MM.1S (cell line): ENCODE data around the gene DEPDC1.
"Not testable (repeated sequence)": the region's sequence is repeated elsewhere in the genome, so short reads cannot be mapped to it uniquely, and the experiment has no call there.

Experiments
- EZH2 ChIP-seq: fragments of 300-600 bp; sonication (generic); optimal IDR thresholded peaks from 2 replicates; pipeline ENCODE3; 2017; ENCODE audit warnings: low read depth, mild to moderate bottlenecking, antibody characterized with exemption, low read length, mixed read lengths
- EZH2phosphoT487 ChIP-seq: fragments of 300-600 bp; sonication (generic); IDR thresholded peaks from 2 replicates; pipeline ENCODE4 v1.6.1; 2018; ENCODE audit warnings: antibody characterized with exemption, low read length
- TF ChIP-seq, protein P1 (sequence below): fragments of 300-600 bp; sonication (generic); IDR thresholded peaks from 2 replicates; pipeline ENCODE4 v1.5.1; 2016; ENCODE audit warnings: antibody characterized with exemption, low read length, mixed read lengths

GRCh38 chr1:68476626-68477025 lies 20.3 kb downstream of the DEPDC1 start:
- not testable (repeated sequence) for TF ChIP-seq EZH2, EZH2phosphoT487
- TF ChIP-seq, protein P1, sequence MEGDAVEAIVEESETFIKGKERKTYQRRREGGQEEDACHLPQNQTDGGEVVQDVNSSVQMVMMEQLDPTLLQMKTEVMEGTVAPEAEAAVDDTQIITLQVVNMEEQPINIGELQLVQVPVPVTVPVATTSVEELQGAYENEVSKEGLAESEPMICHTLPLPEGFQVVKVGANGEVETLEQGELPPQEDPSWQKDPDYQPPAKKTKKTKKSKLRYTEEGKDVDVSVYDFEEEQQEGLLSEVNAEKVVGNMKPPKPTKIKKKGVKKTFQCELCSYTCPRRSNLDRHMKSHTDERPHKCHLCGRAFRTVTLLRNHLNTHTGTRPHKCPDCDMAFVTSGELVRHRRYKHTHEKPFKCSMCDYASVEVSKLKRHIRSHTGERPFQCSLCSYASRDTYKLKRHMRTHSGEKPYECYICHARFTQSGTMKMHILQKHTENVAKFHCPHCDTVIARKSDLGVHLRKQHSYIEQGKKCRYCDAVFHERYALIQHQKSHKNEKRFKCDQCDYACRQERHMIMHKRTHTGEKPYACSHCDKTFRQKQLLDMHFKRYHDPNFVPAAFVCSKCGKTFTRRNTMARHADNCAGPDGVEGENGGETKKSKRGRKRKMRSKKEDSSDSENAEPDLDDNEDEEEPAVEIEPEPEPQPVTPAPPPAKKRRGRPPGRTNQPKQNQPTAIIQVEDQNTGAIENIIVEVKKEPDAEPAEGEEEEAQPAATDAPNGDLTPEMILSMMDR, result not testable (repeated sequence)
